K562 (cell line): ENCODE measurements around the gene ZDHHC5. TPM values are rescaled to one million over a fixed set of nuclear protein-coding genes. Genes with fewer than 3 reads are reported as not detected.

Experiments used
- CCNT2 ChIP-seq: IDR thresholded peaks from 2 replicates; pipeline ENCODE4 v1.6.1; 2011; ENCODE audit warnings: borderline replicate concordance, low read depth, mild to moderate bottlenecking, moderate library complexity, mixed read lengths, low read length; ENCODE audit not compliant: insufficient read length; ENCODE audit errors: extremely low read depth
- CHD4 ChIP-seq: fragments of 200-600 bp; sonication (generic); IDR thresholded peaks from 3 replicates; pipeline ENCODE4 v1.6.1; 2012; ENCODE audit warnings: low read depth, mild to moderate bottlenecking, mixed read lengths, low read length, inconsistent platforms; ENCODE audit not compliant: insufficient read depth, insufficient replicate concordance, poor library complexity, severe bottlenecking
- EP300 ChIP-seq: IDR thresholded peaks from 2 replicates; pipeline ENCODE4 v1.6.1; 2012; ENCODE audit warnings: low read length, improper control_type of control experiment
- ETV1 ChIP-seq: fragments of 450-650 bp; conservative IDR thresholded peaks from 2 replicates; pipeline ENCODE4 v1.6.1; 2016; ENCODE audit warnings: missing genetic modification characterization, control low read depth, low read depth, missing compliant biosample characterization
- EZH2 ChIP-seq: IDR thresholded peaks from 2 replicates; pipeline ENCODE4 v1.6.1; 2012; ENCODE audit warnings: low read depth, mild to moderate bottlenecking, inconsistent platforms, low read length, borderline replicate concordance
- GATAD2B ChIP-seq: fragments of 450-650 bp; IDR thresholded peaks from 2 replicates; pipeline ENCODE4 v1.6.1; 2017; ENCODE audit warnings: mild to moderate bottlenecking, borderline replicate concordance
- L3MBTL2 ChIP-seq: fragments of 450-650 bp; IDR thresholded peaks from 2 replicates; pipeline ENCODE4 v1.6.1; 2016; ENCODE audit warnings: mild to moderate bottlenecking, moderate library complexity
- MAZ ChIP-seq, 2 experiments: fragments of 450-650 bp in 1 of 2; sonication (generic) in 1 of 2; formaldehyde crosslinking; IDR thresholded peaks in 1 of 2; conservative IDR thresholded peaks in 1 of 2; 2 replicates each; pipeline versions ENCODE4 v1.4.0 to v1.5.0; 2020; ENCODE audit warnings: mild to moderate bottlenecking in 1 of 2, missing genetic modification reagents in 1 of 2
- NFE2L1 ChIP-seq: fragments of 450-650 bp; IDR thresholded peaks from 2 replicates; pipeline ENCODE4 v1.6.1; 2016; ENCODE audit warnings: missing genetic modification characterization, low read depth, mild to moderate bottlenecking, missing compliant biosample characterization, moderate library complexity, borderline replicate concordance
- POLR2G ChIP-seq: fragments of 200-400 bp; formaldehyde crosslinking; IDR thresholded peaks from 2 replicates; pipeline ENCODE4 v1.6.1; 2017; ENCODE audit warnings: low read depth, mild to moderate bottlenecking, antibody characterized with exemption, low read length, moderate library complexity
- RHOXF2B ChIP-seq: fragments of 250-450 bp; sonication (Bioruptor Pico); conservative IDR thresholded peaks from 2 replicates; pipeline ENCODE4 v1.5.1; 2021
- TEAD1 ChIP-seq, 2 experiments: fragments of 450-650 bp in 1 of 2; sonication (generic) in 1 of 2; formaldehyde crosslinking; IDR thresholded peaks; 2 replicates each; pipeline versions ENCODE4 v1.4.0 to v1.8.0; 2020 to 2022; ENCODE audit warnings: mild to moderate bottlenecking in 2 of 2, missing genetic modification reagents in 1 of 2
- ZKSCAN3 ChIP-seq: fragments of 250-450 bp; sonication (Bioruptor Pico); IDR thresholded peaks from 2 replicates; pipeline ENCODE4 v1.4.0; 2020
- ZNF316 ChIP-seq: fragments of 450-650 bp; IDR thresholded peaks from 2 replicates; pipeline ENCODE4 v1.6.1; 2016
- ZNF583 ChIP-seq: fragments of 250-450 bp; sonication (Bioruptor Pico); IDR thresholded peaks from 2 replicates; pipeline ENCODE4 v1.4.0; 2020
- ZNF696 ChIP-seq: fragments of 250-450 bp; sonication (Bioruptor Pico); conservative IDR thresholded peaks from 2 replicates; pipeline ENCODE4 v1.4.0; 2020; ENCODE audit warnings: mild to moderate bottlenecking, moderate library complexity
- ZNF75A ChIP-seq: fragments of 450-650 bp; formaldehyde crosslinking; IDR thresholded peaks from 2 replicates; pipeline ENCODE4 v1.4.0; 2020; ENCODE audit warnings: mild to moderate bottlenecking
- polyA plus RNA-seq, 8 experiments: library from polyadenylated mRNA; depleted of rRNA in 4 of 8; stranded (reverse) in 5 of 8; unstranded in 3 of 8; fragments of >200 nt; fragmentation: Nextera tagmentation in 2 of 8; fragmentation: Illumina TruSeq in 1 of 8; extraction: Ambion mirVana in 2 of 8; extraction: Trizol in 1 of 8; gene quantifications; 2 replicates each; pipeline versions ENCODE4 v1.2.1 to v1.2.3, GENCODE V29; 2011 to 2014; ENCODE audit warnings: inconsistent platforms in 1 of 8, missing spikeins in 1 of 8
- total RNA-seq, 7 experiments: library from RNA; depleted of rRNA in 6 of 7; stranded (reverse); fragments of >200 nt in 6 of 7; fragmentation: Illumina TruSeq in 2 of 7; extraction: Trizol in 2 of 7; gene quantifications; 2 replicates each; pipeline versions ENCODE4 v1.2.1 to v1.2.3, GENCODE V29; 2011 to 2021; ENCODE audit warnings: low replicate concordance in 1 of 7
- TF ChIP-seq, protein P1 (sequence below): fragments of 250-450 bp; sonication (Bioruptor Pico); IDR thresholded peaks from 2 replicates; pipeline ENCODE4 v1.5.0; 2020; ENCODE audit warnings: mild to moderate bottlenecking
- TF ChIP-seq, protein P2 (sequence below): sonication (generic); formaldehyde crosslinking; IDR thresholded peaks from 2 replicates; pipeline ENCODE4 v1.8.0; 2022; ENCODE audit warnings: mild to moderate bottlenecking, missing genetic modification reagents, borderline replicate concordance
- TF ChIP-seq, protein P3 (sequence below): conservative IDR thresholded peaks from 2 replicates; pipeline ENCODE4 v1.6.1; 2011; ENCODE audit warnings: low read depth, mild to moderate bottlenecking, low read length; ENCODE audit not compliant: control insufficient read depth
- TF ChIP-seq, protein P4 (sequence below): sonication (generic); formaldehyde crosslinking; IDR thresholded peaks from 2 replicates; pipeline ENCODE4 v1.8.1; 2023; ENCODE audit warnings: mild to moderate bottlenecking, missing genetic modification reagents

Gene ZDHHC5
- total and polyA plus RNA-seq, 9 of the 15 experiments (the other 6 are each of a cell fraction or from before 2014, with no cell fraction given) = 3.8 to 64.2 (median 35.9) TPM

DNA sequence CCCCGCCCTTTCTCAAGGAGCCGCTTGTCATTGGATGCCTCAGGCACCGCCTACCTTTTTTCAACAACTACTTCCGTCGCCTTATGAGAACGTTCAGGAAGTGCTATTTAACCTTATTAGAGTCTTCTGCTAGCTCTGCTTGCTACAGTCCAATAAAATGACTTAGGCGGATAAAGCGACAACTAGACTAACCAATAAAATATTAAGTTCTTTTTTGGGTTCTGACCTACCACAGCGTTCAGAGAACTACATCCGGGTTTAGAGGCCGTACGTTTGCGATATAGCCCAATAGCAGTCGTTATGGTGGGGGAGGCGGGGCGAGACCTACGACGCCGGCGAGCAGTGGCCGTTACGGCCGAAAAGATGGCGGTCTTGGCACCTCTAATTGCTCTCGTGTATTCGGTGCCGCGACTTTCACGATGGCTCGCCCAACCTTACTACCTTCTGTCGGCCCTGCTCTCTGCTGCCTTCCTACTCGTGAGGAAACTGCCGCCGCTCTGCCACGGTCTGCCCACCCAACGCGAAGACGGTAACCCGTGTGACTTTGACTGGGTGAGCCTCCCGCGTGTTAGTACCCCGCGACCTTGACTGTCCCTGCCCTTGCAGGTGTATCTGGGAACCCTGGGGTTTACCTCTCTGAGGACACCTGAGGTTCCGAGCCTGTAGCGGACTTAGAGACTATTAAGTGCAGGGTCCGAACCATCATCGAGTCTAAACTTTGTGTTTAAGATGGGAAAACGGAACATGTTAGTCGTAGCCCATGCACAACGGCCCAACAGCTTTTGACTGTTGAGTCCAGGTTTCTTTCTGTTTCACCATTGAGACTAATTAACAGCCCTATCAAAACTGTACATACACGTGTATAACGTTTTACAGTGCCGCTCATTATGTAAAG, 44.6 kb downstream of the ZDHHC5 start, which contains the start of gene TMX2 (continued):
- TF ChIP-seq, protein P1, sequence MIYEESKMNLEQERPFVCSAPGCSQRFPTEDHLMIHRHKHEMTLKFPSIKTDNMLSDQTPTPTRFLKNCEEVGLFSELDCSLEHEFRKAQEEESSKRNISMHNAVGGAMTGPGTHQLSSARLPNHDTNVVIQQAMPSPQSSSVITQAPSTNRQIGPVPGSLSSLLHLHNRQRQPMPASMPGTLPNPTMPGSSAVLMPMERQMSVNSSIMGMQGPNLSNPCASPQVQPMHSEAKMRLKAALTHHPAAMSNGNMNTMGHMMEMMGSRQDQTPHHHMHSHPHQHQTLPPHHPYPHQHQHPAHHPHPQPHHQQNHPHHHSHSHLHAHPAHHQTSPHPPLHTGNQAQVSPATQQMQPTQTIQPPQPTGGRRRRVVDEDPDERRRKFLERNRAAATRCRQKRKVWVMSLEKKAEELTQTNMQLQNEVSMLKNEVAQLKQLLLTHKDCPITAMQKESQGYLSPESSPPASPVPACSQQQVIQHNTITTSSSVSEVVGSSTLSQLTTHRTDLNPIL (CRISPR knock-in tag) = no peak
- TF ChIP-seq ZNF583 (CRISPR knock-in tag) (0 out of 2 replicates have a peak, but pooled peaks have one; percentile 46), MAZ (CRISPR knock-in tag; conservative IDR thresholded peaks at IDR 0.05 in 1 of 2, IDR thresholded peaks at IDR 0.05 in 1 of 2) (no peak), CCNT2 (no peak), POLR2G (peak; percentile 85), ZNF696 (CRISPR knock-in tag) (no peak), EP300 (no peak), TEAD1 (CRISPR knock-in tag; IDR thresholded peaks at IDR 0.05) (no peak; a peak in 1 of 4 replicates), ZKSCAN3 (CRISPR knock-in tag) (no peak), RHOXF2B (CRISPR knock-in tag) (0 out of 2 replicates have a peak, but pooled peaks have one; percentile 24), ETV1 (tag) (no peak), L3MBTL2 (no peak), EZH2 (no peak), ZNF75A (CRISPR knock-in tag) (no peak), GATAD2B (no peak), CHD4 (no peak), ZNF316 (no peak), NFE2L1 (tag) (no peak)
- TF ChIP-seq, protein P2, sequence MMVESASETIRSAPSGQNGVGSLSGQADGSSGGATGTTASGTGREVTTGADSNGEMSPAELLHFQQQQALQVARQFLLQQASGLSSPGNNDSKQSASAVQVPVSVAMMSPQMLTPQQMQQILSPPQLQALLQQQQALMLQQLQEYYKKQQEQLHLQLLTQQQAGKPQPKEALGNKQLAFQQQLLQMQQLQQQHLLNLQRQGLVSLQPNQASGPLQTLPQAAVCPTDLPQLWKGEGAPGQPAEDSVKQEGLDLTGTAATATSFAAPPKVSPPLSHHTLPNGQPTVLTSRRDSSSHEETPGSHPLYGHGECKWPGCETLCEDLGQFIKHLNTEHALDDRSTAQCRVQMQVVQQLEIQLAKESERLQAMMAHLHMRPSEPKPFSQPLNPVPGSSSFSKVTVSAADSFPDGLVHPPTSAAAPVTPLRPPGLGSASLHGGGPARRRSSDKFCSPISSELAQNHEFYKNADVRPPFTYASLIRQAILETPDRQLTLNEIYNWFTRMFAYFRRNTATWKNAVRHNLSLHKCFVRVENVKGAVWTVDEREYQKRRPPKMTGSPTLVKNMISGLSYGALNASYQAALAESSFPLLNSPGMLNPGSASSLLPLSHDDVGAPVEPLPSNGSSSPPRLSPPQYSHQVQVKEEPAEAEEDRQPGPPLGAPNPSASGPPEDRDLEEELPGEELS (CRISPR knock-in tag) = no peak
- TF ChIP-seq, protein P3, sequence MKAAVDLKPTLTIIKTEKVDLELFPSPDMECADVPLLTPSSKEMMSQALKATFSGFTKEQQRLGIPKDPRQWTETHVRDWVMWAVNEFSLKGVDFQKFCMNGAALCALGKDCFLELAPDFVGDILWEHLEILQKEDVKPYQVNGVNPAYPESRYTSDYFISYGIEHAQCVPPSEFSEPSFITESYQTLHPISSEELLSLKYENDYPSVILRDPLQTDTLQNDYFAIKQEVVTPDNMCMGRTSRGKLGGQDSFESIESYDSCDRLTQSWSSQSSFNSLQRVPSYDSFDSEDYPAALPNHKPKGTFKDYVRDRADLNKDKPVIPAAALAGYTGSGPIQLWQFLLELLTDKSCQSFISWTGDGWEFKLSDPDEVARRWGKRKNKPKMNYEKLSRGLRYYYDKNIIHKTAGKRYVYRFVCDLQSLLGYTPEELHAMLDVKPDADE = peak; percentile 72; the same call in 1 of the 2 replicates
- TF ChIP-seq, protein P4, sequence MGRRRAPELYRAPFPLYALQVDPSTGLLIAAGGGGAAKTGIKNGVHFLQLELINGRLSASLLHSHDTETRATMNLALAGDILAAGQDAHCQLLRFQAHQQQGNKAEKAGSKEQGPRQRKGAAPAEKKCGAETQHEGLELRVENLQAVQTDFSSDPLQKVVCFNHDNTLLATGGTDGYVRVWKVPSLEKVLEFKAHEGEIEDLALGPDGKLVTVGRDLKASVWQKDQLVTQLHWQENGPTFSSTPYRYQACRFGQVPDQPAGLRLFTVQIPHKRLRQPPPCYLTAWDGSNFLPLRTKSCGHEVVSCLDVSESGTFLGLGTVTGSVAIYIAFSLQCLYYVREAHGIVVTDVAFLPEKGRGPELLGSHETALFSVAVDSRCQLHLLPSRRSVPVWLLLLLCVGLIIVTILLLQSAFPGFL = no peak
